Choroid plexus epithelial cell (primary cell): ENCODE data around the gene HSH2D.
"Not testable (repeated sequence)": the region's sequence is repeated elsewhere in the genome, so short reads cannot be mapped to it uniquely, and the experiment has no call there.

Experiments used
- DNase-seq: peaks from one replicate; pipeline ENCODE4 v3.0.0-alpha.2; 2010; ENCODE audit warnings: low read depth
- H3K4me3 ChIP-seq: 2 replicates; pipeline ENCODE4 v1.5.1; 2011; ENCODE audit warnings: low read depth, mild to moderate bottlenecking, control low read depth, low read length, moderate library complexity
- TF ChIP-seq, protein P1 (sequence below): conservative IDR thresholded peaks from 2 replicates; pipeline ENCODE4 v1.5.1; 2011; ENCODE audit warnings: low read depth, mild to moderate bottlenecking, control low read depth, inconsistent platforms, low read length, moderate library complexity

The HSH2D gene

GRCh38 chr19:16166417-16166816, 22.9 kb downstream of the HSH2D start:
- no peak for DNase-seq
- TF ChIP-seq, protein P1, sequence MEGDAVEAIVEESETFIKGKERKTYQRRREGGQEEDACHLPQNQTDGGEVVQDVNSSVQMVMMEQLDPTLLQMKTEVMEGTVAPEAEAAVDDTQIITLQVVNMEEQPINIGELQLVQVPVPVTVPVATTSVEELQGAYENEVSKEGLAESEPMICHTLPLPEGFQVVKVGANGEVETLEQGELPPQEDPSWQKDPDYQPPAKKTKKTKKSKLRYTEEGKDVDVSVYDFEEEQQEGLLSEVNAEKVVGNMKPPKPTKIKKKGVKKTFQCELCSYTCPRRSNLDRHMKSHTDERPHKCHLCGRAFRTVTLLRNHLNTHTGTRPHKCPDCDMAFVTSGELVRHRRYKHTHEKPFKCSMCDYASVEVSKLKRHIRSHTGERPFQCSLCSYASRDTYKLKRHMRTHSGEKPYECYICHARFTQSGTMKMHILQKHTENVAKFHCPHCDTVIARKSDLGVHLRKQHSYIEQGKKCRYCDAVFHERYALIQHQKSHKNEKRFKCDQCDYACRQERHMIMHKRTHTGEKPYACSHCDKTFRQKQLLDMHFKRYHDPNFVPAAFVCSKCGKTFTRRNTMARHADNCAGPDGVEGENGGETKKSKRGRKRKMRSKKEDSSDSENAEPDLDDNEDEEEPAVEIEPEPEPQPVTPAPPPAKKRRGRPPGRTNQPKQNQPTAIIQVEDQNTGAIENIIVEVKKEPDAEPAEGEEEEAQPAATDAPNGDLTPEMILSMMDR, result no peak
- H3K4me3 ChIP-seq, result no peak overlapping the region

DNA sequence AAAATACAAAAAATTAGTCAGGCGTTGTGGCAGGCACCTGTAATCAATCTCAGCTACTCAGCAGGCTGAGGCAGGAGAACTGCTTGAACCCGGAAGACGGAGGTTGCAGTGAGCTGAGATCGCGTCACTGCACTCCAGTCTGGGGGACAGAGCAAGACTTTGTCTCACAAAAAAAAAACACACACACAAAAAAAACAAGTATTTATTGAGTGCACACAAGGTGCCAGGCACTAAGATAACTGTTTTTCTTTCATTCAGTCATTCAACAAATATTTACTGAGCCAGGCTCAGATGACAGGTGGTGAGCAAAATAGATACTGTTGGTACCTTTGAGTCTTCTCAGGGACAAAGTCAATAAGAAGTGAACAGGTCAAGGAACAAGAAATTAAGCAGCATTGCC, 23.6 kb downstream of the HSH2D start:
- DNase-seq, result no peak
- TF ChIP-seq, protein P1, result no peak
- H3K4me3 ChIP-seq, result no peak overlapping the region

- TF ChIP-seq, protein P1, result no peak
- DNase-seq, result peak; percentile 81
- no peak overlapping the region for H3K4me3 ChIP-seq
These were observed 25.1 kb downstream of the HSH2D start for GRCh38 chr19:16168465-16169081.

GRCh38 chr19:16170134-16170533, 26.6 kb downstream of the HSH2D start:
- TF ChIP-seq, protein P1, result no peak
- no peak overlapping the region for H3K4me3 ChIP-seq
- DNase-seq, result no peak

DNA sequence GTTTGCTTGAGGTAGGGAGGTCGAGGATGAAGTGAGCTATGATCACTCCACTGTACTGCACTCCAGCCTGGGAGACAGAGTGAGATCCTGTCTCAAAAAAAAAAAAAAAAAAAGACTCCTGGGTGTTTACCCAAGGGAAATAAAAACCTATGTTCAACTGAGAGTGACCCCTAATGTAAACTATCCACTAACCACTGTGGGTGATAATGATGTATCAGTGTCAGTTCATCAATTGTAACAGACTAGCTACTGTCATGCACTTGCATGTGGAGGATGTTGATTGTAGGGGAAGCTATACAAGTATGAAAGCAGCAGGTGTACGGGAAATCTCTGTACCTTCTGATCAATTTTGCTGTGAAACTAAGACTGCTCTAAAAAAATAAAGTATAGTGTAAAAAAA, 32.5 kb downstream of the HSH2D start:
- no peak for DNase-seq
- TF ChIP-seq, protein P1, result no peak
- H3K4me3 ChIP-seq, result no peak overlapping the region

DNA sequence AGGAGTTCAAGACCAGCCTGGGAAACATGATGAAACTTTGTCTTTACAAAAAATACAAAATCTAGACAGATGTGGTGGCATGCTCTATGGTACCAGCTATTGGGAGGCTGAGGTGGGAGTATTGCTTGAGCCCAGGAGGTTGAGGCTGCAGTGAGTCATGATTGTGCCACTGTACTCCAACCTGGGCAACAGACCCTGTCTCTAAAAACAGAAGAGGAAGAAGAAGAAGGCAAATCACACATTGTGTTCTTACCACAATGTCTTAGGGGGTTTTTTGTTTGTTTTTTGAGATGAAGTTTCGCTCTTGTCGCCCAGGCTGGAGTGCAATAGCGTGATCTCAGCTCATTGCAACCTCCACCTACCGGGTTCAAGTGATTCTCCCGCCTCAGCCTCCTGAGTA, 35.4 kb downstream of the HSH2D start:
- not testable (repeated sequence) for DNase-seq, H3K4me3 ChIP-seq

DNA sequence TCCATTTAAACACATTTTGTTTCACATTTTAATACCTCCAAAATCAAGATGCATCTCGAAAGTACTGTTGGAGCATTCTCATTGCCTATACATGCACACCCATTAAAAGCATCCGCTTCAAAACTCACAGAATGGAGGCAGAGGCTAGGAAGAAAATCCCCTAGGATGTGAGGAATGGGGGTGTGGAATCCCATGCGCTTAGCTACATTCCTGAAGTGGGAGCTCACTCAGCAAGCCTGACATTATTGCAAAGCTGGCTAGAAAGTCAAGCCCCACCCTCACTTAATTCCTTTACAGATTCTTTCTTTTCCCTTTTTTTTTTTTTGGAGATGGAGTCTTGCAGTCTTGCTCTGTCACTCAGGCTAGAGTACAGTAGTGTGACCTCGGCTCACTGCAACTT, 37.1 kb downstream of the HSH2D start:
- no peak overlapping the region for H3K4me3 ChIP-seq
- TF ChIP-seq, protein P1, result no peak
- DNase-seq, result peak; percentile 72
